WTC11 (cell line): ENCODE data around the gene LDLRAD4. TPM values are rescaled to one million over a fixed set of nuclear protein-coding genes. Genes with fewer than 3 reads are reported as not detected.
A peak's percentile ranks its signal among the peaks of the same experiment; 100 is the strongest.

Experiments
- ATAC-seq: fragments of 200-7000 bp; cut with Tn5 transposase; 2 replicates; pipeline ENCODE4 v1.10.0; 2021; ENCODE audit warnings: mild to moderate bottlenecking, moderate library complexity
- CTCF ChIA-PET: fragments of 300-600 bp; sonication (Branson Sonifier 250); formaldehyde crosslinking; loops from one replicate; lab custom pipeline; 2021; ENCODE audit warnings: antibody characterized with exemption; lab: Charles Lee
- POLR2A ChIA-PET: fragments of 350-600 bp; sonication (Branson Sonifier 250); formaldehyde crosslinking; loops from one replicate; lab custom pipeline; 2021; ENCODE audit warnings: antibody characterized with exemption; lab: Charles Lee
- DNase-seq: peaks from one replicate; pipeline ENCODE4 v3.0.0; 2021; ENCODE audit warnings: low spot score
- H3K27ac Mint-ChIP-seq: 2 replicates; pipeline ENCODE4 v1.8.0; 2021; ENCODE audit warnings: mixed read lengths
- H3K27me3 Mint-ChIP-seq: 2 replicates; pipeline ENCODE4 v1.8.0; 2021; ENCODE audit warnings: low read depth, mild to moderate bottlenecking, moderate library complexity, mixed read lengths
- H3K36me3 Mint-ChIP-seq: 2 replicates; pipeline ENCODE4 v1.8.0; 2021; ENCODE audit warnings: mixed read lengths
- H3K4me1 Mint-ChIP-seq: 2 replicates; pipeline ENCODE4 v1.8.0; 2022; ENCODE audit warnings: mixed read lengths
- H3K4me3 Mint-ChIP-seq: 2 replicates; pipeline ENCODE4 v1.8.0; 2021; ENCODE audit warnings: mild to moderate bottlenecking, moderate library complexity, mixed read lengths
- H3K9me3 Mint-ChIP-seq: 2 replicates; pipeline ENCODE4 v1.8.0; 2021; ENCODE audit warnings: mixed read lengths
- CBFB ChIP-seq: sonication (generic); formaldehyde crosslinking; IDR thresholded peaks from 2 replicates; pipeline ENCODE4 v1.8.1; 2022; ENCODE audit warnings: mild to moderate bottlenecking, low read depth, missing genetic modification reagents
- CREM ChIP-seq: sonication (generic); formaldehyde crosslinking; IDR thresholded peaks from 2 replicates; pipeline ENCODE4 v1.8.1; 2022; ENCODE audit warnings: mild to moderate bottlenecking, missing genetic modification reagents, moderate library complexity
- E2F1 ChIP-seq: sonication (generic); formaldehyde crosslinking; IDR thresholded peaks from 2 replicates; pipeline ENCODE4 v1.8.0; 2022; ENCODE audit warnings: mild to moderate bottlenecking, missing genetic modification reagents
- ERG ChIP-seq: fragments of 250-450 bp; sonication (Bioruptor Pico); IDR thresholded peaks from 2 replicates; pipeline ENCODE4 v1.8.0; 2021; ENCODE audit warnings: mild to moderate bottlenecking
- ESRRA ChIP-seq: sonication (generic); formaldehyde crosslinking; IDR thresholded peaks from 2 replicates; pipeline ENCODE4 v1.8.1; 2022; ENCODE audit warnings: mild to moderate bottlenecking, missing genetic modification reagents, borderline replicate concordance
- FOXP4 ChIP-seq: sonication (generic); formaldehyde crosslinking; IDR thresholded peaks from 2 replicates; pipeline ENCODE4 v1.8.0; 2022; ENCODE audit warnings: mild to moderate bottlenecking, missing genetic modification reagents
- HMGXB4 ChIP-seq: sonication (generic); formaldehyde crosslinking; IDR thresholded peaks from 2 replicates; pipeline ENCODE4 v1.8.1; 2023; ENCODE audit warnings: mild to moderate bottlenecking, moderate library complexity, missing genetic modification reagents
- IRF2 ChIP-seq: sonication (generic); formaldehyde crosslinking; IDR thresholded peaks from 2 replicates; pipeline ENCODE4 v1.8.0; 2022; ENCODE audit warnings: low read depth, missing genetic modification reagents, borderline replicate concordance
- MLX ChIP-seq: sonication (generic); formaldehyde crosslinking; IDR thresholded peaks from 2 replicates; pipeline ENCODE4 v1.8.1; 2023; ENCODE audit warnings: mild to moderate bottlenecking, missing genetic modification reagents, moderate library complexity
- NFE2L1 ChIP-seq: sonication (generic); formaldehyde crosslinking; IDR thresholded peaks from 2 replicates; pipeline ENCODE4 v1.8.1; 2023; ENCODE audit warnings: missing genetic modification reagents
- NR1H2 ChIP-seq: sonication (generic); formaldehyde crosslinking; IDR thresholded peaks from 2 replicates; pipeline ENCODE4 v1.9.0; 2021; ENCODE audit warnings: mild to moderate bottlenecking, moderate library complexity, missing genetic modification reagents
- NR2C2 ChIP-seq: sonication (generic); formaldehyde crosslinking; IDR thresholded peaks from 2 replicates; pipeline ENCODE4 v1.8.0; 2022; ENCODE audit warnings: mild to moderate bottlenecking, missing genetic modification reagents
- NR3C1 ChIP-seq: sonication (generic); formaldehyde crosslinking; conservative IDR thresholded peaks from 2 replicates; pipeline ENCODE4 v1.8.1; 2023; ENCODE audit warnings: low read depth, mild to moderate bottlenecking, missing genetic modification reagents
- PRRX2 ChIP-seq: fragments of 250-450 bp; sonication (Bioruptor Pico); IDR thresholded peaks from 2 replicates; pipeline ENCODE4 v1.8.0; 2021; ENCODE audit warnings: mild to moderate bottlenecking
- RELA ChIP-seq: sonication (generic); formaldehyde crosslinking; IDR thresholded peaks from 2 replicates; pipeline ENCODE4 v1.8.1; 2022; ENCODE audit warnings: missing genetic modification reagents, mild to moderate bottlenecking, borderline replicate concordance
- SOX15 ChIP-seq: fragments of 250-450 bp; sonication (Bioruptor Pico); IDR thresholded peaks from 2 replicates; pipeline ENCODE4 v1.9.0; 2021; ENCODE audit warnings: mild to moderate bottlenecking
- TEAD1 ChIP-seq: sonication (generic); formaldehyde crosslinking; IDR thresholded peaks from 2 replicates; pipeline ENCODE4 v1.8.0; 2022; ENCODE audit warnings: mild to moderate bottlenecking, missing genetic modification reagents
- ZNF263 ChIP-seq: sonication (generic); formaldehyde crosslinking; IDR thresholded peaks from 2 replicates; pipeline ENCODE4 v1.8.1; 2022; ENCODE audit warnings: low read depth, mild to moderate bottlenecking, moderate library complexity, missing genetic modification reagents
- ZNF281 ChIP-seq: sonication (generic); formaldehyde crosslinking; IDR thresholded peaks from 2 replicates; pipeline ENCODE4 v1.8.0; 2023; ENCODE audit warnings: mild to moderate bottlenecking, missing genetic modification reagents
- total RNA-seq: library from RNA; stranded (reverse); gene quantifications from 3 replicates; pipeline ENCODE4 v1.2.3, GENCODE V29; 2021

The LDLRAD4 gene
- total RNA-seq, 1 experiment from 2014 or later: 6.2 TPM

GRCh38 chr18:13538630-13539029, 320.1 kb downstream of the LDLRAD4 start:
- CTCF ChIA-PET: interaction anchor here (1.1 kb wide), 1 partner anchor 323 kb away, joined by 4 read pairs; no protein-coding TSS in a partner anchor
- H3K4me3 Mint-ChIP-seq: no peak overlapping the region
- H3K27ac Mint-ChIP-seq: no peak overlapping the region
- H3K4me1 Mint-ChIP-seq: peaks cover 24% of the 10 kb centered on the region
- ATAC-seq: no peak
- POLR2A ChIA-PET: no interaction called here
- no peak for TF ChIP-seq ZNF281 (CRISPR knock-in tag)
- TF ChIP-seq CBFB: no peak
- TF ChIP-seq NR2C2 (CRISPR knock-in tag): no peak
- TF ChIP-seq NR3C1 (CRISPR knock-in tag): no peak
- no peak for TF ChIP-seq MLX
- no peak for TF ChIP-seq TEAD1
- no peak for TF ChIP-seq PRRX2 (CRISPR knock-in tag)
- no peak for TF ChIP-seq ERG (CRISPR knock-in tag)
- TF ChIP-seq E2F1 (CRISPR knock-in tag): no peak
- no peak for TF ChIP-seq CREM (CRISPR knock-in tag)
- TF ChIP-seq HMGXB4 (CRISPR knock-in tag): no peak
- no peaks in the 10 kb centered on the region for H3K9me3 Mint-ChIP-seq
- H3K27me3 Mint-ChIP-seq: no peaks in the 10 kb centered on the region
- no peak for DNase-seq
- H3K36me3 Mint-ChIP-seq: no peaks in the 10 kb centered on the region

GRCh38 chr18:13539050-13539449, 320.5 kb downstream of the LDLRAD4 start:
- DNase-seq: no peak
- ChIA-PET CTCF (interaction anchor here (1.1 kb wide), 1 partner anchor 323 kb away, joined by 4 read pairs; no protein-coding TSS in a partner anchor), POLR2A (no interaction called here)
- H3K4me3 Mint-ChIP-seq: no peak overlapping the region
- no peaks in the 10 kb centered on the region for H3K9me3 Mint-ChIP-seq
- no peaks in the 10 kb centered on the region for H3K27me3 Mint-ChIP-seq
- H3K36me3 Mint-ChIP-seq: no peaks in the 10 kb centered on the region
- no peak for ATAC-seq
- TF ChIP-seq IRF2: no peak
- peaks cover 24% of the 10 kb centered on the region for H3K4me1 Mint-ChIP-seq
- H3K27ac Mint-ChIP-seq: peak overlapping the region; percentile 51; the same call in 1 of the 2 replicates

- POLR2A ChIA-PET: no interaction called here
- no peak overlapping the region for H3K27ac Mint-ChIP-seq
- H3K27me3 Mint-ChIP-seq: no peaks in the 10 kb centered on the region
- DNase-seq (no peak), ATAC-seq (no peak)
- CTCF ChIA-PET: no interaction called here
- H3K36me3 Mint-ChIP-seq: no peaks in the 10 kb centered on the region
- H3K9me3 Mint-ChIP-seq: no peaks in the 10 kb centered on the region
- H3K4me1 Mint-ChIP-seq: peaks cover 24% of the 10 kb centered on the region
- no peak overlapping the region for H3K4me3 Mint-ChIP-seq
- no peak for TF ChIP-seq NR1H2 (CRISPR knock-in tag)
- no peak for TF ChIP-seq HMGXB4 (CRISPR knock-in tag)
- TF ChIP-seq MLX: no peak
- no peak for TF ChIP-seq SOX15 (CRISPR knock-in tag)
- TF ChIP-seq ESRRA: no peak
- no peak for TF ChIP-seq TEAD1
- TF ChIP-seq NFE2L1: no peak
- no peak for TF ChIP-seq FOXP4 (CRISPR knock-in tag)
- TF ChIP-seq ZNF263 (CRISPR knock-in tag): no peak
- no peak for TF ChIP-seq RELA
Observed at GRCh38 chr18:13539843-13540476, 321.4 kb downstream of the LDLRAD4 start.
